IMR-90 (cell line): Measurements from ENCODE around the gene RAB4B.
"Not testable (repeated sequence)": the region's sequence is repeated elsewhere in the genome, so short reads cannot be mapped to it uniquely, and the experiment has no call there.

ENCODE experiments used
- CEBPB ChIP-seq: IDR thresholded peaks from 2 replicates; pipeline ENCODE4 v1.6.1; 2012; ENCODE audit warnings: low read depth, low read length, improper control_type of control experiment
- FOS ChIP-seq: fragments of 150-350 bp; IDR thresholded peaks from 2 replicates; pipeline ENCODE4 v1.6.1; 2016; ENCODE audit warnings: low read depth, low read length
- MAFK ChIP-seq: IDR thresholded peaks from 2 replicates; pipeline ENCODE4 v1.6.1; 2012; ENCODE audit warnings: low read depth, low read length, improper control_type of control experiment
- MXI1 ChIP-seq: IDR thresholded peaks from 2 replicates; pipeline ENCODE4 v1.6.1; 2012; ENCODE audit warnings: low read depth, mild to moderate bottlenecking, low read length, moderate library complexity, borderline replicate concordance
- NFE2L2 ChIP-seq: fragments of 150-350 bp; IDR thresholded peaks from 2 replicates; pipeline ENCODE4 v1.6.1; 2016; ENCODE audit warnings: low read depth, mild to moderate bottlenecking, low read length
- POLR2A ChIP-seq: IDR thresholded peaks from 2 replicates; pipeline ENCODE4 v1.6.1; 2012; ENCODE audit warnings: mild to moderate bottlenecking, low read depth, low read length
- RAD21 ChIP-seq: IDR thresholded peaks from 2 replicates; pipeline ENCODE4 v1.6.1; 2012; ENCODE audit warnings: low read length, improper control_type of control experiment
- TF ChIP-seq, protein P1 (sequence below): conservative IDR thresholded peaks from 2 replicates; pipeline ENCODE4 v1.5.1; 2012; ENCODE audit warnings: mild to moderate bottlenecking, low read depth, low read length, improper control_type of control experiment
- TF ChIP-seq, protein P2 (sequence below): fragments of 150-350 bp; IDR thresholded peaks from 2 replicates; pipeline ENCODE4 v1.6.1; 2016; ENCODE audit warnings: low read depth, mild to moderate bottlenecking, low read length, moderate library complexity, borderline replicate concordance

DNA sequence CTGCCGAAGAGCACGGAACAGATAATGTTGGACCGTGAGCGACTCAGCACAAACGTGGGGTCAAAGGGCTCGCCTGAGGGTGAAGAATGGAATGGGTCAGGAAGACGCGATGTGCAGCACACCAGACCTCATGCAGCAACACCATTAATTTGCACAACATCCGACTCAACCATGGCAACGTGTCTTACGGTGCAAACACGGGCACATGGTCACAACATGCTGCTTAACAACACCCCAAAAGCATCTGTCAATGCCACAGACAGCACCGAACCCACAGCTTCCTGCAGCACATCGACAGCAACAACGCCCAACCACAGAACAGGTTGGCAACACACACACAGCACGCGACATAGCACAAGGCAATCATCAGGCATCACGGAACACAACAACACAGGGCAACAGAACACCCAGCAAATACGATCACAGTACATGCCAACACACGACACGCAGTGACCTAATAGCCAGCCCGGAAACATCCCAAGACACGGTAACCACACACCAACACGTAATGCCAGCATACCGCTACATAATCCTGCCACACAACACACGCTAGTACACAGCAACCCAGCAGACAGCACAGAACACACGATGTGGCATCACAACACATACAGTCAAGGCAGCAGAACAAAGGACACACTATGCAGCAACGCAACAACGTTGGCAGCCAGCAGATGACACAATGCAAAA lies 48.8 kb downstream of the RAB4B start:
- not testable (repeated sequence) for TF ChIP-seq RAD21, POLR2A, NFE2L2, MXI1, MAFK, CEBPB, FOS
- TF ChIP-seq, protein P1, sequence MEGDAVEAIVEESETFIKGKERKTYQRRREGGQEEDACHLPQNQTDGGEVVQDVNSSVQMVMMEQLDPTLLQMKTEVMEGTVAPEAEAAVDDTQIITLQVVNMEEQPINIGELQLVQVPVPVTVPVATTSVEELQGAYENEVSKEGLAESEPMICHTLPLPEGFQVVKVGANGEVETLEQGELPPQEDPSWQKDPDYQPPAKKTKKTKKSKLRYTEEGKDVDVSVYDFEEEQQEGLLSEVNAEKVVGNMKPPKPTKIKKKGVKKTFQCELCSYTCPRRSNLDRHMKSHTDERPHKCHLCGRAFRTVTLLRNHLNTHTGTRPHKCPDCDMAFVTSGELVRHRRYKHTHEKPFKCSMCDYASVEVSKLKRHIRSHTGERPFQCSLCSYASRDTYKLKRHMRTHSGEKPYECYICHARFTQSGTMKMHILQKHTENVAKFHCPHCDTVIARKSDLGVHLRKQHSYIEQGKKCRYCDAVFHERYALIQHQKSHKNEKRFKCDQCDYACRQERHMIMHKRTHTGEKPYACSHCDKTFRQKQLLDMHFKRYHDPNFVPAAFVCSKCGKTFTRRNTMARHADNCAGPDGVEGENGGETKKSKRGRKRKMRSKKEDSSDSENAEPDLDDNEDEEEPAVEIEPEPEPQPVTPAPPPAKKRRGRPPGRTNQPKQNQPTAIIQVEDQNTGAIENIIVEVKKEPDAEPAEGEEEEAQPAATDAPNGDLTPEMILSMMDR, result not testable (repeated sequence)
- TF ChIP-seq, protein P2, sequence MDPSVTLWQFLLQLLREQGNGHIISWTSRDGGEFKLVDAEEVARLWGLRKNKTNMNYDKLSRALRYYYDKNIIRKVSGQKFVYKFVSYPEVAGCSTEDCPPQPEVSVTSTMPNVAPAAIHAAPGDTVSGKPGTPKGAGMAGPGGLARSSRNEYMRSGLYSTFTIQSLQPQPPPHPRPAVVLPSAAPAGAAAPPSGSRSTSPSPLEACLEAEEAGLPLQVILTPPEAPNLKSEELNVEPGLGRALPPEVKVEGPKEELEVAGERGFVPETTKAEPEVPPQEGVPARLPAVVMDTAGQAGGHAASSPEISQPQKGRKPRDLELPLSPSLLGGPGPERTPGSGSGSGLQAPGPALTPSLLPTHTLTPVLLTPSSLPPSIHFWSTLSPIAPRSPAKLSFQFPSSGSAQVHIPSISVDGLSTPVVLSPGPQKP, result not testable (repeated sequence)
